ENCODE measurements around the gene RPS6KB2.

Gene RPS6KB2

GRCh38 chr11:67390947-67391303 is 37.4 kb upstream of the RPS6KB2 start:
- peak overlapping the region; percentile 91 for H3K4me3 ChIP-seq (ENCODE audit: insufficient read depth, low read depth, low read length)
- 30% methylated on average over 15 of the region's 15 CpGs for WGBS, 2 experiments
- no peak overlapping the region for H3K27ac ChIP-seq (ENCODE audit: insufficient read depth, low read depth, low read length, poor library complexity, severe bottlenecking)
- H3K9me3 ChIP-seq (ENCODE audit: control insufficient read depth, low read length), result no peaks in the 10 kb centered on the region
- no peaks in the 10 kb centered on the region for H3K36me3 ChIP-seq (ENCODE audit: control insufficient read depth, insufficient read depth, low read length)
- peaks cover 9% of the 10 kb centered on the region for H3K27me3 ChIP-seq (ENCODE audit: control insufficient read depth, insufficient read depth, low read length, poor library complexity, severe bottlenecking)
- H3K4me1 ChIP-seq (ENCODE audit: control insufficient read depth, insufficient read depth, low read length), result peaks cover 3% of the 10 kb centered on the region

- Histone ChIP-seq H3K9me3 (ENCODE audit: control insufficient read depth, low read length) (no peaks in the 10 kb centered on the region), H3K27ac (ENCODE audit: insufficient read depth, low read depth, low read length, poor library complexity, severe bottlenecking) (peak within 1 kb of the TSS; percentile 64), H3K4me1 (ENCODE audit: control insufficient read depth, insufficient read depth, low read length) (peaks cover 3% of the 10 kb centered on the region), H3K36me3 (ENCODE audit: control insufficient read depth, insufficient read depth, low read length) (no peaks in the 10 kb centered on the region), H3K4me3 (ENCODE audit: insufficient read depth, low read depth, low read length) (peak within 1 kb of the TSS; percentile 91), H3K27me3 (ENCODE audit: control insufficient read depth, insufficient read depth, low read length, poor library complexity, severe bottlenecking) (peaks cover 9% of the 10 kb centered on the region)
- 0 to 1% methylated on average over 75 of the region's 75 CpGs for WGBS, 2 experiments
Observed at GRCh38 chr11:67391304-67392182, 36.8 kb upstream of the RPS6KB2 start, which contains the start of gene RAD9A. Gene RAD9A (plus strand): TSS chr11:67391986. CDS start chr11:67392045, 59 bp downstream.

- H3K4me1 ChIP-seq (ENCODE audit: control insufficient read depth, insufficient read depth, low read length), result peaks cover 3% of the 10 kb centered on the region
- H3K36me3 ChIP-seq (ENCODE audit: control insufficient read depth, insufficient read depth, low read length), result no peaks in the 10 kb centered on the region
- WGBS, 2 experiments, result 12 to 16% methylated on average over 31 of the region's 31 CpGs
- no peaks in the 10 kb centered on the region for H3K9me3 ChIP-seq (ENCODE audit: control insufficient read depth, low read length)
- H3K27me3 ChIP-seq (ENCODE audit: control insufficient read depth, insufficient read depth, low read length, poor library complexity, severe bottlenecking), result peaks cover 4% of the 10 kb centered on the region
- H3K27ac ChIP-seq (ENCODE audit: insufficient read depth, low read depth, low read length, poor library complexity, severe bottlenecking), result no peak overlapping the region
- peak overlapping the region; percentile 91 for H3K4me3 ChIP-seq (ENCODE audit: insufficient read depth, low read depth, low read length)
Observed at GRCh38 chr11:67392183-67392715, 36.0 kb upstream of the RPS6KB2 start.

- no peaks in the 10 kb centered on the region for H3K9me3 ChIP-seq (ENCODE audit: control insufficient read depth, low read length)
- WGBS, 2 experiments, result 96% methylated on average over 18 of the region's 18 CpGs
- H3K36me3 ChIP-seq (ENCODE audit: control insufficient read depth, insufficient read depth, low read length), result peaks cover 12% of the 10 kb centered on the region
- H3K4me3 ChIP-seq (ENCODE audit: insufficient read depth, low read depth, low read length), result no peak overlapping the region
- H3K27me3 ChIP-seq (ENCODE audit: control insufficient read depth, insufficient read depth, low read length, poor library complexity, severe bottlenecking), result no peaks in the 10 kb centered on the region
- no peak overlapping the region for H3K27ac ChIP-seq (ENCODE audit: insufficient read depth, low read depth, low read length, poor library complexity, severe bottlenecking)
- peaks cover 3% of the 10 kb centered on the region for H3K4me1 ChIP-seq (ENCODE audit: control insufficient read depth, insufficient read depth, low read length)
Observed at GRCh38 chr11:67393437-67393836, 34.9 kb upstream of the RPS6KB2 start.

DNA sequence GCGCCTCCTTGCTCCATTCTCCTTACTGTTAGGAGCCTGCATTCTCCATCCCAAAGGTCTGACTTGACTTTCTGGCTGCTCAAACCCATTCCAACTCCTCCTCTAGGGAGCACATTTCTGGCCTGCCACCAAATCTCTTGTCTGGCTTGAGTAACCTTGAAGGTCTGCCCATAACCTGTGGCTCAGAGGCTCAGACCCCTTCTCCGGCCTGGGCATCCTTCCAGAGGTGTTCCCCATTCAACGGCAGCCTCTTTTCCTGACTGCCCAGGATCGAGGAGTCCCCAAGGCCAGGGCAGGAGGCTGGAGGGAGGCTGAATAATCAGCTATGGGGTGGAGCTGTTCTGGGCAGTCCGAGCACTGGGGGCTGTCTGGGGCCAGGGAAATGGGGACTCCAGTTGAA is 34.3 kb upstream of the RPS6KB2 start:
- peaks cover 17% of the 10 kb centered on the region for H3K36me3 ChIP-seq (ENCODE audit: control insufficient read depth, insufficient read depth, low read length)
- 89 to 95% methylated on average over 5 of the region's 5 CpGs for WGBS, 2 experiments

GRCh38 chr11:67395555-67396258 is 32.6 kb upstream of the RPS6KB2 start:
- H3K27me3 ChIP-seq (ENCODE audit: control insufficient read depth, insufficient read depth, low read length, poor library complexity, severe bottlenecking), result no peaks in the 10 kb centered on the region
- 92 to 95% methylated on average over 19 of the region's 19 CpGs for WGBS, 2 experiments
- H3K4me1 ChIP-seq (ENCODE audit: control insufficient read depth, insufficient read depth, low read length), result peaks cover 3% of the 10 kb centered on the region
- no peak overlapping the region for H3K27ac ChIP-seq (ENCODE audit: insufficient read depth, low read depth, low read length, poor library complexity, severe bottlenecking)
- H3K4me3 ChIP-seq (ENCODE audit: insufficient read depth, low read depth, low read length), result no peak overlapping the region
- H3K36me3 ChIP-seq (ENCODE audit: control insufficient read depth, insufficient read depth, low read length), result peaks cover 17% of the 10 kb centered on the region
- H3K9me3 ChIP-seq (ENCODE audit: control insufficient read depth, low read length), result no peaks in the 10 kb centered on the region

More for the DNA sequence above, 34.3 kb upstream of the RPS6KB2 start:
- Histone ChIP-seq H3K4me3 (ENCODE audit: insufficient read depth, low read depth, low read length) (no peak overlapping the region), H3K9me3 (ENCODE audit: control insufficient read depth, low read length) (no peaks in the 10 kb centered on the region), H3K4me1 (ENCODE audit: control insufficient read depth, insufficient read depth, low read length) (peaks cover 3% of the 10 kb centered on the region), H3K27me3 (ENCODE audit: control insufficient read depth, insufficient read depth, low read length, poor library complexity, severe bottlenecking) (no peaks in the 10 kb centered on the region), H3K27ac (ENCODE audit: insufficient read depth, low read depth, low read length, poor library complexity, severe bottlenecking) (no peak overlapping the region)

- Histone ChIP-seq H3K9me3 (ENCODE audit: control insufficient read depth, low read length) (no peaks in the 10 kb centered on the region), H3K4me3 (ENCODE audit: insufficient read depth, low read depth, low read length) (no peak overlapping the region), H3K4me1 (ENCODE audit: control insufficient read depth, insufficient read depth, low read length) (peaks cover 3% of the 10 kb centered on the region), H3K36me3 (ENCODE audit: control insufficient read depth, insufficient read depth, low read length) (peaks cover 17% of the 10 kb centered on the region), H3K27ac (ENCODE audit: insufficient read depth, low read depth, low read length, poor library complexity, severe bottlenecking) (no peak overlapping the region), H3K27me3 (ENCODE audit: control insufficient read depth, insufficient read depth, low read length, poor library complexity, severe bottlenecking) (no peaks in the 10 kb centered on the region)
- WGBS, 2 experiments, result 95% methylated on average over 7 of the region's 7 CpGs
Observed at GRCh38 chr11:67396259-67396581, 32.1 kb upstream of the RPS6KB2 start.

DNA sequence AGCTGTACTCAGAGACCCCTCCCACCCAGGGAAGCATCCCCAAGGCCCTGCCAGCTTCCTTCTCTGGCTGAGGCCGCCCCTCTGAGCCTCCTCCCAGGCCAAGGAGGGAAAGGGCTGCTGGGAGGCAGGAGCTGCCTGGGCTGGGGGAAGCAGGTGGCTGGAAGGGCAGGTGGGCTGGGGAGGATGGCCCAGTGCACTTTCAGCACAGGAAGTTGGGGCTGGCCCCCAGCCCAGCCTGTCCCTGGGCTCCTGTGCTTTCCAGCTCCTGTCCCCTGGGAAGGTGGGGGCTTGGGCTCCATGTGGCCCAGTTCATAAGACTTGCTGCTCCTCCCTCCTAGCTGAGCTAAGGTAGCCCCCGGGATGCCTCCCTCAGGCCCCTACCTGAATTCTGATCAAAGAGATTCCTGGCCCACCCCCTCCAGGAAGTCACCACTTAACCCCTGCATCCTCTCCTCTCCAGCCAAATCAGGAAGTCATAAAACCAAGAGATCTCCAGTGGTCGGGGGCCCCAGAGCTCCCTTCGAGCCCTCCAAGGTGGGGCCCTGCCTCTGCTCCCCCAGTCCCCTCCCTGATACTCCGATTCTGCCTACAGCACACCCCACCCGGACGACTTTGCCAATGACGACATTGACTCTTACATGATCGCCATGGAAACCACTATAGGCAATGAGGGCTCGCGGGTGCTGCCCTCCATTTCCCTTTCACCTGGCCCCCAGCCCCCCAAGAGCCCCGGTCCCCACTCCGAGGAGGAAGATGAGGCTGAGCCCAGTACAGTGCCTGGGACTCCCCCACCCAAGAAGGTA is 31.5 kb upstream of the RPS6KB2 start:
- Histone ChIP-seq H3K36me3 (ENCODE audit: control insufficient read depth, insufficient read depth, low read length) (peaks cover 17% of the 10 kb centered on the region), H3K4me3 (ENCODE audit: insufficient read depth, low read depth, low read length) (no peak overlapping the region), H3K4me1 (ENCODE audit: control insufficient read depth, insufficient read depth, low read length) (peaks cover 3% of the 10 kb centered on the region), H3K27me3 (ENCODE audit: control insufficient read depth, insufficient read depth, low read length, poor library complexity, severe bottlenecking) (no peaks in the 10 kb centered on the region), H3K9me3 (ENCODE audit: control insufficient read depth, low read length) (no peaks in the 10 kb centered on the region), H3K27ac (ENCODE audit: insufficient read depth, low read depth, low read length, poor library complexity, severe bottlenecking) (no peak overlapping the region)
- WGBS, 2 experiments, result 87% methylated on average over 13 of the region's 13 CpGs

DNA sequence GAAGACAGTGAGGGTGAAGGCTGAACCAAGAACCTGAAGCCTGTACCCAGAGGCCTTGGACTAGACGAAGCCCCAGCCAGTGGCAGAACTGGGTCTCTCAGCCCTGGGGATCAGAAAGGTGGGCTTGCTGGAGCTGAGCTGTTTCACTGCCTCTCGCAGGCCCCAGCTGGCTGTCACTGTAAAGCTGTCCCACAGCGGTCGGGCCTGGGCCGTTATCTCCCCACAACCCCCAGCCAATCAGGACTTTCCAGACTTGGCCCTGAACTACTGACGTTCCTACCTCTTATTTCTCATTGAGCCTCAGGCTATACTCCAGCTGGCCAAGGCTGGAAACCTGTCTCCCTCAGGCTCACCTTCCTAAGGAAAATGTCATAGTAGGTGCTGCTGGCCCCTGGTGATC is 30.8 kb upstream of the RPS6KB2 start:
- no peak overlapping the region for H3K4me3 ChIP-seq (ENCODE audit: insufficient read depth, low read depth, low read length)
- WGBS, 2 experiments, result 91 to 92% methylated on average over 6 of the region's 6 CpGs
- H3K9me3 ChIP-seq (ENCODE audit: control insufficient read depth, low read length), result no peaks in the 10 kb centered on the region
- H3K27ac ChIP-seq (ENCODE audit: insufficient read depth, low read depth, low read length, poor library complexity, severe bottlenecking), result no peak overlapping the region
- H3K36me3 ChIP-seq (ENCODE audit: control insufficient read depth, insufficient read depth, low read length), result peaks cover 17% of the 10 kb centered on the region
- no peaks in the 10 kb centered on the region for H3K27me3 ChIP-seq (ENCODE audit: control insufficient read depth, insufficient read depth, low read length, poor library complexity, severe bottlenecking)
- H3K4me1 ChIP-seq (ENCODE audit: control insufficient read depth, insufficient read depth, low read length), result peaks cover 1% of the 10 kb centered on the region

All from ectodermal cell (in vitro differentiated cells).